LHCN-M2 (cell line): ENCODE results near the gene PTPRN2. TPM values are rescaled to one million over a fixed set of nuclear protein-coding genes. Genes with fewer than 3 reads are reported as not detected.
"Not testable (repeated sequence)": the region's sequence is repeated elsewhere in the genome, so short reads cannot be mapped to it uniquely, and the experiment has no call there.

Experiments
- DNase-seq: peaks from one replicate; pipeline ENCODE4 v3.0.0-alpha.2; 2012; ENCODE audit warnings: low read depth
- total RNA-seq: library from RNA; depleted of rRNA; stranded (reverse); fragments of >200 nt; gene quantifications from 2 replicates; pipeline ENCODE4 v1.2.3, GENCODE V29; 2014

Gene PTPRN2
- total RNA-seq, 1 experiment from 2014 or later: 0.11 TPM

DNA sequence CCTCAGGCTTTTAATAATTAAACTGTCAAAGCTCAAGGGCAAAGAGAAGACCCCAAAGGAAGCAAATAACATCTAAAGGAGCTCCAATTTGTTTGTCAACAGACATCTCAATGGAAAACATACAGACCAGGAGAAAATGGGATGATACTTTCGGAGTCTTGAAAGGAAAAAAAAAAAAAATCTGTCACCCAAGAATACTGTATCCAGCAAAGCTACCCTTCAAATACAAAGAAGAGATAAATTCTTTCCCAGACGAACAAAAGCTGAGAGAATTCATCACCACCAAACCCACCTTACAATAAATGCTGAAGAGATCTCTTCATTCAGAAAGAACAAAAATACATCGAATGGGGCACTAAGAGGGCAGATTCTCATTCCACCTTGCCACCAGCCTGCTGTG is 232.8 kb downstream of the PTPRN2 start:
- DNase-seq: no peak

DNA sequence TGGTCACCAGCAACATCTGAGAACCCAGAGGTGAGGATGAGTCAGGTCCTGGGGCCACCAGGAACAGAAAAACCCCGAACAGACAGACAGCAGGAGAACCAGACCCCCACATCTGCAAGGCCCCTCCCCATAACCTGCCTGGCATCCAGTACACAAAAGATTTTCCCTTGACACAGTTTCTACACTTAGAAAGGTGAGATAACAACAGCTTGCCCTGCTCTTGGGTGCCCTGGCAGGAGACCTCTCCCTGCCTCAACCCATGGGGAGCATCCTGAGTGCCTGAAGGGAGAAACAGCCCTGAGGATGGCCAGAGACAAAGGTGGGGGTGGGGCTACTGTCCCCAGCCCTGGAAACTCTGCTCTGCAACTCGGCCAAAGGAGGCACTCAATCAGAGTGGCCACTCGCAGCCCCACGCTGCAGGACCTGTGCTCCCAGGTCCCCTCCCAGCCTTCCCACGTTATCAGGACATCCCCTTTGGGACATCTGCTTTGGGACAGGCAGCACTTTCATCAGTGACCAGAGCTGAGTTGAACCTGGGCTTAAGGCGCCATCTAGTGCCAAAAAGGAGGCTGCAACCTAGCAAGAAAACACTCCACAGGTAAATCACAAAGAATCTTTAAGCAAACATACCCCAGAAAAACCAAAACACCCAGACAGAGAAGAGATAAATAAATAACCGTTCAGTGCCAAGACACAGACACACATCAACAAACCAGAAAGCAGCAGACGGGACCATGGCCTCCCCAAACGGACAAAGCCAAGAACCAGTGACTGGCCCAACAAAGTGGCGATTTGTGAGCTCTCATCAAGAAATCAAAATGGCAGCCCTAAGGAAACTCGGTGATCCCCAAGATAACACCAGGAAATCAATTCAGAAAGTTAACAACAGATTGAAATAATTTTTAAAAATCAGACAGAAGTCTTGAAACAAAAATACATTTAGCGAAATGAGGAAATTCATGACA is 233.7 kb downstream of the PTPRN2 start:
- DNase-seq: no peak

DNA sequence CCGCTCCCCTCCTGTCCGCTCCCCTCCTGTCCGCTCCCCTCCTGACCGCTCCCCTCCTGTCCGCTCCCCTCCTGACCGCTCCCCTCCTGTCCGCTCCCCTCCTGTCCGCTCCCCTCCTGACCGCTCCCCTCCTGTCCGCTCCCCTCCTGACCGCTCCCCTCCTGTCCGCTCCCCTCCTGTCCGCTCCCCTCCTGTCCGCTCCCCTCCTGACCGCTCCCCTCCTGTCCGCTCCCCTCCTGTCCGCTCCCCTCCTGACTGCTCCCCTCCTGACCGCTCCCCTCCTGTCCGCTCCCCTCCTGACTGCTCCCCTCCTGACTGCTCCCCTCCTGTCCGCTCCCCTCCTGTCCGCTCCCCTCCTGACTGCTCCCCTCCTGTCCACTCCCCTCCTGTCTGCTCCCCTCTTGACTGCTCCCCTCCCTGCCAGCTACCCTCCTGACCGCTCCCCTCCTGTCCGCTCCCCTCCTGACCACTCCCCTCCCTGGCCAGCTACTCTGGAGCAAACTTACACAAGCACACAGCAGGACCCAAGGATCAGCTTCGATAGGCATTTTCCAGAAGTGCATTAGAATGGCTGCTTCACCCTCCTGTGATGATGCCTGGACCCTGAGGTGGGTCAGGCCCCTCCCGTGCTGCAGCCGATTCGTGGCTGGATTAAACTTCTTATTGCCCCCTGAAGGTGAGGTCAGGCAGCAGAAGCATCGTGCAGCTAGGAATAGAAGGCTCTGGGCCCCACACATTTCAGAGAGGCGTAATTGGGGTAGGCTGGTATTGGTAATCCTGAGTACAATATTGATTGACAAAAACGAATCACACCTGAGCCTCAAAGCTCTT is 235.5 kb downstream of the PTPRN2 start:
- DNase-seq: not testable (repeated sequence)

DNA sequence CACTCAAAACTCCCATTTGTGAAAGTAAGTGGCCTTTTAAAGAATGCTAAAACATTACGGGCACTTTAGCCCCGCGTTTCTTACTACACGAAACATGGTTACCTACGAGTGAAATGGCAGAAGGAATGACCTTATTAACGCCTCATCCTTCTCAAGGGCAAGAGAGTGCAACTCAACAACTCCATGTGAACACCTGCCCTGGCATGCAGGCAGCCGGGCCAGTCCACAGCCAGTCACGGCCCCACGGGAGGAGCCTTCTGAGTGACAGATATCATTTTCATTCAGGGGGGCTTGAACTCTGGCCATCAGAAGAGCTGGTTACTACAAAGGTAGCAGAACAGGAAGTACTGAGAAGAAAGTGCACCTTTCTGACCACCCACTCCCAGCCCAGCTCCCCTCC is 236.1 kb downstream of the PTPRN2 start:
- DNase-seq: no peak

DNA sequence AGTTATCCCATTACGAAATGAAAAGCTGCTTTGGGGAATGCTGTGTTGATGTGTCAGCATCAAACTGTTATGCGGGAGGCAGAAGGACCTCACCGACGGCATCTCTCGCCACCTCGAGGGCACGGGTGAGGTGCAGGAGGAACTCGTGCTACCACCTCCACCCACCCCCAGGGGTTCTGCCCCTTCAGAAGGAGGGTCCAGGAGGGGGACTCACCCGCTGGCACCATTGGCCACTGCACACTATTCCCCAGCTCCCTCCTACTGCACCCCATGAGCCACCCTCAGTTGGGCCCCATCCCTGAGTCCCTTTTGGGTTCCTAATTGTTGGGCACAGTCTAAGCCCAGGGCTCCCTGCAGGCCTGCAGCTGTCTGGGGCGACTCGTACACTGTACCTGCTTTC is 236.6 kb downstream of the PTPRN2 start:
- DNase-seq: no peak

DNA sequence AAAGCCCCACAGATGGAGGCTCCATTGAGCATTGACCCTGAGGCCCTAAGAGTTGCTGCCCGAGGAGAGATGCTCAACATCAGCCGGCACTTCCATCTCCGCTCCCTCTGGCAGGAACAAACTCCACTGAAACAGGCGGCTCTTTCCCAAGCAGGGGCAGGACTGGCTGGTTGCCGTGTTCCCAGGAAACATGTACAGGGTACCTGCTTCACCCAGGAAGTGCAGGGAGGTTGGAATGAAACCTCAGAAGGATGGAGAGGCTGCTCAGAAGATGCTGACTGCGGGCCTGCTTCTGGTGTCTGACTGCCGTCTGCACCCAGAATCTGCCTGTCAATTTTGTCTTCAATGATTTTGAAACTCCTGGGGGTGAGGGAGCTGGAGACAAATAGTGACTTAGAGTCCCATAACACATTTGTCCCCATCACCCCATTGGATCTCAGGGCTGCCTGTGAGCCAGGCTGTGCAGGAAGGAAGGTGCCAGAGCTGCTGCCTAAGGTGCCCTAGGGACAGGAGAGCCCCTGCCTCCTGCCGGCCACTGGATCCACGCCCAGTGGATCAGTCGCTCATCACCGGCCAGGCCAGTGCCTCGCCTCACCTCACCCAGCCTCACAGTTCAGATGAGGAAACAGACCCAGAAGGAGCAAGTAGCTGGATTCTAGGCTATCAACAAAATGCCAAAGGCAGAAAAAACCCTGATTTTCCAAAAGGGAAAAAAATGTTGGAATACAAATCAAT is 237.3 kb downstream of the PTPRN2 start:
- no peak for DNase-seq

DNA sequence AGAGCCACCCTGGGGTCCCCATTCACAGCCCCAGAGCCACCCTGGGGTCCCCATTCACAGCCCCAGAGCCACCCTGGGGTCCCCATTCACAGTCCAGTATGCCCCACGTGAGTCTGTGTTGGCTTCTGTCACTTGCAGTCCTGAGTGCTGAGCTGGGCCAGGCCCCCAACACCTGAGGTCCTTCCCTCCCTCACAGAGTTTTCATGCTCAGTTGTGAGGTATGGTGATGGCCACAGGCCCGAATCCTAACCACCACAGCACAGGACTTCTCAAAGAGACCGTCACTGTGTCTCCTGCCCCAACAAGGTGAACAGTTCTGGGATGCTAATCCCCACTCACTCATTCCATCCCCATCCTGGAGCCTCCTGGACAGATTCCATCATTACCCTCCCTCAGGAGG is 239.2 kb downstream of the PTPRN2 start:
- no peak for DNase-seq

DNA sequence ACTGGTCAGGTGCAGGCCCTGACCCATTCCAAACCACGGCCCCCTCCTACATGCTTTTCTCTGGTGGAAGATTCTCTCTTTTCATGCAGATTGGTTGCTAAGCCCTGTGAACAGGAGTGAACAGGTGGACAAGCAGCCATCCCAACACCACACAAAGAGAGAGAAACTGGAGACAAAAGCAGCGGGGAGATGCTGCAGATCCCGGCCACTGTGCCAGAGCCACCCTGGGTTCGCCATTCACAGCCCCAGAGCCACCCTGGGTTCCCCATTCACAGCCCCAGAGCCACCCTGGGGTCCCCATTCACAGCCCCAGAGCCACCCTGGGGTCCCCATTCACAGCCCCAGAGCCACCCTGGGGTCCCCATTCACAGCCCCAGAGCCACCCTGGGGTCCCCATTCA is 239.6 kb downstream of the PTPRN2 start:
- not testable (repeated sequence) for DNase-seq

DNA sequence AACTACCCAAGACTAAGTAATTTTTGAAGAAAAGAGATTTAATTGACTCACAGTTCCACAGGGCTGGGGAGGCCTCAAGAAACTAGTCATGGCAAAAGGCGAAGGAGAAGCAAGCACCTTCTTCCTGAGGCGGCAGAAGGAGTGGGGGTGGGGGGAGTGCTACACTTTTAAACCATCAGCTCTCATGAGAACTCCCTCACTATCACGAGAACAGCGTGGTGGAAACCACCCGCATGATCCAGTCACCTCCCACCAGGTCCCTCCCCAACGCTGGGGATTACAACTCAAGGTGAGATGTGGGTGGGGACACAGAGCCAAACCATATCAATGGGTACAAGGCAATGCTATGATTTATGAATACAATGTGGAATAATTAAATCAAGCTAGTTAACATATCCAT is 241.9 kb downstream of the PTPRN2 start:
- no peak for DNase-seq

DNA sequence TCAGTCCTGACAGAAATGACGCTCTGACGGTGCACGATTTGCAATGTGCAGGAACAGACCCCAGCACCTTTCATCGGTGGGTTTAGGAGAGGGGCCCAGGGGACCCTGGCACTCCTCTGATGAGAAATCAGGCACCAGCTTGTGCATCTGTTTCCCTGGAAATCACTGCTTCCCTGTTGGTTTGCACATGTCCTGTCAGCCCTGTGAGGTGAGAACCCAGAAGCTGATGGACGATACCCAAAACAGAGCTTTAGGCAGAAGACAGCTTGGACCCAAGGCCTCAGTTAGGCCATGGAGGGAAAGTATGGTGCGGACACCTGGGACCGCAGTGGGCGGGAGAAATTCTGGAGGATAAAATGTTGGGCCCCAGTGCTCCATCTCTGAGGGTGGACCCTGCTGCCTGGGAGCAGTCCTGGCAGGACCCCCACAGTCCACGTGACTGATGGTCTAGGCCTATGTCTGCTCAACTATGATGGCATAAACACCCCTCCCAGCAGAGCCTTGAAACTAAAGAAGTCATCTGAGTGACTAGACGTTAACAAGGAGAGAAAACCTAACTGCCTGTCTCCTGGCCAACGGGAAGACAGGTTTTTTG is 242.8 kb downstream of the PTPRN2 start:
- DNase-seq: no peak

DNA sequence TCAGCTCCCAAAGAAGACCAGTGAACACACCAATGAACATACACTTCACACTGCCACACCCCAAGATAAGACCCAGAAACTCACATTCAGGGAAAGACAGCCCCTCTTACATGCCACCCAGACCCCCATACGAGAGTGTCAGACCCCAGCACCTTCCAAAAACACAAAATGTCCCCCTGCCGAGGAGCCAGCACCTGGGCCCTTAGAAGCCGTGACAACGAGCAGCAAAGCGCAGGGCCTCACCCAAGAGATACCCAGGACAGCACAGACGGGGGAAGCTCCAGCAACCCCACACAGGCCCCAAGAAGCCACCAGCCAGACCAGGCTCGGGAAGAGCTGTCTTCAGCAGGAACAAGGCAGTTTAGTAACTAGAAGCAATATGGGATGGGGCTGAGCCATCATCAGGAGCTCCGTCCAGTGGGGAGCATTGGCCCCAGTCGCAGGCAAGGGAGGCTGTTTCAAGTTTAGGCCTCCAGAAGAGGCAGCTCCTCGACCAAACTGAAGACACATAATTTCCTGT is 243.6 kb downstream of the PTPRN2 start:
- DNase-seq: no peak

DNA sequence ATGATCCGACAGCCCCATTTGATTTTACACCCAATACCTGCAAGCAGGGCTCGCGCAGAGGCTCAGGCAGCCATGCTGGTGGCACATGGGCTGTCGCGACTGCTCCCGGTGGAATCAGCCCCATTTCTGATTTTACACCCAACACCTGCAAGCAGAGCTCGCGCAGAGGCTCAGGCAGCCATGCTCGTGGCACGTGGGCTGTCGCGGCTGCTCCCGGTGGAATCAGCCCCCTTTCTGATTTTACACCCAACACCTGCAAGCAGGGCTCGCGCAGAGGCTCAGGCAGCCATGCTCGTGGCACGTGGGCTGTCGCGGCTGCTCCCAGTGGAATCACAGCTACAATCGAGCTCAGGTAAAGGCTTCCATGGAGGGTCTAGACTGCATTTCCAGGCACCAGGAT is 244.1 kb downstream of the PTPRN2 start:
- no peak for DNase-seq

DNA sequence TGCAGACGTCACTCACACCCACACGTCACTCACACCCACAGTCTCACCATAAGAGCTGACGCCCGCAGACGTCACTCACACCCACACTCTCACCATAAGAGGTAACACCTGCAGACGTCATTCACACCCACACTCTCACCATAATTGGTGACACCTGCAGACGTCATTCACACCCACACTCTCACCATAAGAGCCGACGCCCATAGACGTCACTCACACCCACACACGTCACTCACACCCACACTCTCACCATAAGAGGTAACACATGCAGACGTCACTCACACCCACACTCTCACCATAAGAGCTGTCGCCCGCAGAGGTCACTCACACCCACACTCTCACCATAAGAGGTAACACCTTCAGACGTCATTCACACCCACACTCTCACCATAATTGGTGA is 246.5 kb downstream of the PTPRN2 start:
- not testable (repeated sequence) for DNase-seq

DNA sequence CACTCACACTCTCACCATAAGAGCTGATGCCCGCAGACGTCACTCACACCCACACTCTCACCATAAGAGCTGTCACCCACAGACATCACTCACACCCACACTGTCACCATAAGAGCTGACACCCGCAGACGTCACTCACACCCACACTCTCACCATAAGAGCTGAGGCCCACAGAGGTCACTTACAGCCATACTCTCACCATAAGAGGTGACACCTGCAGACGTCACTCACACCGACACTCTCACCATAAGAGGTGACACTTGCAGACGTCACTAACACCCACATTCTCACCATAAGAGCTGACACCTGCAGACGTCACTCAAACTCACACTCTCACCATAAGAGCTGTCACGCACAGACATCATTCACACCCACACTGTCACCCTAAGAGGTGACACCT is 250.7 kb downstream of the PTPRN2 start:
- DNase-seq: not testable (repeated sequence)

DNA sequence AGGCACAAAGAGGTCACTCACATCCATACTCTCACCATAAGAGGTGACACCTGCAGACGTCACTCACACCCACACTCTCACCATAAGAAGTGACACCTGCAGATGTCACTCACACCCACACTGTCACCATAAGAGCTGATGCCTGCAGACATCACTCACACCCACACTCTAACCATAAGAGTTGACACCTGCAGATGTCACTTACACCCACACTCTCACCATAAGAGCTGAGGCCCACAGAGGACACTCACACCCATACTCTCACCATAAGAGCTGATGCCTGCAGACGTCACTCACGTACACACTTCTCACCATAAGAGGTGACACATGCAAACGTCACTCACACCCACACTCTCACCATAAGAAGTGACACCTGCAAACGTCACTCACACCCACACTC is 255.1 kb downstream of the PTPRN2 start:
- DNase-seq: not testable (repeated sequence)

DNA sequence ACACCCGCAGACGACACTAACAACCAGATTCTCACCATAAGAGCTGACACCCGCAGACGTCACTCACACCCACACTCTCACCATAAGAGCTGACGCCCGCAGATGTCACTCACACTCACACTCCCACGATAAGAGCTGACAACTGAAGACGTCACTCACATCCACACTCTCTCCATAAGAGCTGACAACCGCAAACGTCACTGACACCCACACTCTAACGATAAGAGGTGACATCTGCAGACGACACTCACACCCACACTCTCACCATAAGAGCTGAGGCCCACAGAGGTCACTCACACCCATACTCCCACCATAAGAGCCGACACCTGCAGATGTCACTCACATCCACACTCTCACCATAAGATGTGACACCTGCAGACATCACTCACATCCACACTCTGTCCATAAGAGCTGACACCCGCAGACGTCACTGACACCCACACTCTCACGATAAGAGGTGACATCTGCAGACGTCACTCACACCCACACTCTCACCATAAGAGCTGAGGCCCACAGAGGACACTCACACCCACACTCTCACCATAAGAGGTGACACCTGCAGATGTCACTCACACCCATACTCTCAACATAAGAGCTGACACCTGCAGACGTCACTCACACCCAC is 255.7 kb downstream of the PTPRN2 start:
- not testable (repeated sequence) for DNase-seq

DNA sequence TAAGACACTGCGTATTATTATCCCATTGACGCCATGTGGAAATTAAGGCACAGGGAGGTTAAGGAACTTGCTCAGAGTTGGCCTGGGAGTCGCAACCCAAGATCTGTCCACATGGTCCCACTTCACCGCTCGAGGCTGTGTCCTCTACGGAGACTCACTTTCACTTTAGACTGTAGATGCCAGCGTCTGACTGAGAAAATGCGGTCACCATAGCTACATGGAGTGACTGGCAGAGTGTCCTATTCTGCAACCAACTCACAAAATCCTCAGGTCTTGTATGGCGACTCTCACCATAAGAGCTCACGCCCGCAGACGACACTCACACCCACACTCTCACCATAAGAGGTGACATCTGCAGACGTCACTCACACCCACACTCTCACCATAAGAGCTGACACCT is 257.9 kb downstream of the PTPRN2 start:
- no peak for DNase-seq

DNA sequence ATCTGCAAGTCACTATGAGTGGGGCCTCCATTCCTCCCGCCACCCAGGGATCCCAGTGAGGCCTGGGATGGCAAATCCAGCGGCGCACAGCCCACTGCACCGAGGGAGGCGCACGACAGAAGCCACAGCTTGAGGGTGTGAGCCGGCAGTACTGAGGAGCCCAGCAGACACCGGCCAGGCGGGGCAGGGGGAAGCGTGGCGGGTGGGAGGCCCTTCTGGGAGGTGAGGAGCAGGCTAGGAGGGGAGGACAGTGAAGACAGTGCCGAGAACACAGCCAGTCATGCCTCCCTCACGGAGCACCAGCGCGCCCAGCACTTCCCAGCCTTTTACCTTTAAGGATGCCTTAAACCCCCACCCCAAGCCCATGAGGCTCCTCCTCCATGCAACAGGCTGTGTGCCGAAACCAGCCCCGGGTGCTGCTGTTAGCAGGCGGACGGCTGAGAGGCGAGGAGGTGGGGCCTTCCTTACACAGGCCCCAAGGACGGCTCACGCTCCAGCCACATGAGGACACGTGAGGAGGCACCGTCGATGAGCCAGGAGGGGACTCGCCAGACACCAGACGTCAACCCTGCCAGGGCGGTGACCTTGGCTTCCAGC is 258.5 kb downstream of the PTPRN2 start:
- DNase-seq: no peak

DNA sequence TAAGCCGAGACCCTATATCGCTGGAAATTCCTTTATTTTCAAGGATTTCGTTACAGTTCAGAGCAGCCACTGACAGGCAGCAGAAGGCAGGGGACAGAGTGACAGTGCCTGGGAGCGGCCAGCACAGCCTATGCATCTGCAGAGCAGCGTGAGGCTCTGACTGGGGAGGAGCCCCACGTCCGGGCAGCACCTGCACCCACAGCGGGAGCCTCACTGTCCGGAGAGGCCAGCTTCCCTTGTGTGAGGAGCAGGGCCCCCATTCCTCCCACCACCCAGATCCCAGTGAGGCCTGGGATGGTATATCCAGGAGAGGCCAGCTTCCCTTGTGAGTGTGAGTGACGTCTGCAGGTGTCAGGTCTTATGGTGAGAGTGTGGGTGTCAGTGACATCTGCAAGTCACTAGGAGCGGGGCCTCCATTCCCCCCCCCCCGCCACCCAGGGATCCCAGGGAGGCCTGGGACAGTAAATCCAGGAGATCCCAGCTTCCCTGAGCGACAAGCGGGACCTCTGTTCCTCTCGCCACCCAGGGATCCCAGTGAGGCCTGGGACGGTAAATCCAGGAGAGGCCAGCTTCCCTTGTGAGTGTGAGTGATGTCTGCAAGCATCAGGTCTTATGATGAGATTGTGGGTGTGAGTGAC is 259.1 kb downstream of the PTPRN2 start:
- no peak for DNase-seq
